GM19351 (cell line): Measurements from ENCODE around the gene RNF213.
"Not testable (repeated sequence)": the region's sequence is repeated elsewhere in the genome, so short reads cannot be mapped to it uniquely, and the experiment has no call there.

ENCODE experiments used
- ATAC-seq: cut with Tn5 transposase; IDR thresholded peaks from one replicate; pipeline ENCODE4 v1.9.1; 2021; ENCODE audit warnings: mild to moderate bottlenecking, moderate library complexity; ENCODE audit not compliant: unreplicated experiment

RNF213 gene

DNA sequence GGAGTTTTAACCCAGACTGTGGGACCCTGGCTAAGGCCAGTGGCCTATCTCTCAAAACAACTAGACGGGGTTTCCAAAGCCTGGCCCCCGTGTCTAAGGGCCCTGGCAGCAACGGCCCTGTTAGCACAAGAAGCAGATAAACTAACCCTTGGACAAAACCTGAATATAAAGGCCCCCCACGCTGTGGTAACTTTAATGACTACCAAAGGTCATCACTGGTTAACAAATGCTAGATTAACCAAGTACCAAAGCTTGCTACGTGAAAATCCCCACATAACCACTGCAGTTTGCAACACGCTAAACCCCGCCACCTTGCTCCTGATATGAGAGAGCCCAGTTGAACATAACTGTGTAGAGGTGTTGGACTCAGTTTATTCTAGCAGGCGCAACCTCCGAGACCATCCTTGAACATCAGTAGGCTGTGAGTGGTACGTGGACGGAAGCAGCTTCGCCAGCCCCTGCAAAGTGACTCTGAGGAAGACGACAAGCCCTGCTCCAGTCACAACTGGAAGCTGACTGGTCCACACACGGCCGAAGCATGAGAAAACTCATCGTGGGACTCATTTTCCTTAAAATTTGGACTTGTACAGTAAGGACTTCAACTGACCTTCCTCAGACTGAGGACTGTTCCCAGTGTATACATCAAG lies 149.9 kb downstream of the RNF213 start:
- not testable (repeated sequence) for ATAC-seq

DNA sequence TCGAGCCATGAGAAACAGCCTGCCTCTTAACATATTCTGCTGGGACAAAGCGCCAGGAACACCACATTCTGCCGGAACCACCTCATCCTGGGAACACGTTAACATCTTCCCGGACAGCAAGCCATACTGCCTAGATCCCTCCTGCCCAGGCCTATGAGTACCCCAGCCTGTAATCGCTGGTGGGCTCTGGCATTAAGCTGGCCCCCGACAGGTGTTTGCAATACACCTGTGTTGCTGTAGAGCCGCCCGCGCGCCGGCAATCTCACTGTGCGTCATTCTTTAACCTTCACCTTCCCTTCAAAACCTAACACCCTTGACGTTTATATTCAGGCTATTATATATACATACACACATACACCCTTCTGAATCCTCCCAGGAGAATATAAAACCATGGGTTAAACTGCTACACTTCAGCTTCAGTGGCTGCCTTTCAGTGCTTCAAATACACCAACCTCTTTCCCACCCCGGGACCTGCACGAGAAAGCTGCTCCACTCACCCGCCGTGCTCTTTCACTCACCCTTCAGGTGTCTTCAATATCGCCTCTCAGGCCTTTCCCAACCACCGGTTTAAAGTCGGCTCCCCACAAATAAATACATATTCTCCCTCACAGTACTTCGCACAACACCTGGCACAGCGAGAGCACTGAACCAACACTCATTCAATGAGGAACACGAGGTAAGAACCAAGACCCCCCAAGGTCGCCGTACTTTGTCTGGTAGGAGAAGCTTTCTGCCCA lies 153.3 kb downstream of the RNF213 start:
- ATAC-seq, result no peak

DNA sequence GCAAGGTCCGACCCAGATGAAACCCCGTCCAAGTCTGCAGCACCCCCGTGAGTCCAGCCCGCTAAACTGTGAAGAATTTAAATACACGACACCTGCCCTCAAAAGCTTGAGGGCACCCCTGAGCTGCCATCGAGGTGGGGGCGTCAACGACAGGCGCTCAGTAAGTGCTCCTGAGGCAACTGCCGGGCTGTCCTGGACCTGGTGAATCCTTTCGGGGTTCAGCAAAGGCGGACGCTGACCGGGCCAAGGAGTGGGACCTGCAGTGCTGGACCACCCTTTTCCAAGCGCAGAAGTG lies 153.8 kb downstream of the RNF213 start:
- no peak for ATAC-seq

DNA sequence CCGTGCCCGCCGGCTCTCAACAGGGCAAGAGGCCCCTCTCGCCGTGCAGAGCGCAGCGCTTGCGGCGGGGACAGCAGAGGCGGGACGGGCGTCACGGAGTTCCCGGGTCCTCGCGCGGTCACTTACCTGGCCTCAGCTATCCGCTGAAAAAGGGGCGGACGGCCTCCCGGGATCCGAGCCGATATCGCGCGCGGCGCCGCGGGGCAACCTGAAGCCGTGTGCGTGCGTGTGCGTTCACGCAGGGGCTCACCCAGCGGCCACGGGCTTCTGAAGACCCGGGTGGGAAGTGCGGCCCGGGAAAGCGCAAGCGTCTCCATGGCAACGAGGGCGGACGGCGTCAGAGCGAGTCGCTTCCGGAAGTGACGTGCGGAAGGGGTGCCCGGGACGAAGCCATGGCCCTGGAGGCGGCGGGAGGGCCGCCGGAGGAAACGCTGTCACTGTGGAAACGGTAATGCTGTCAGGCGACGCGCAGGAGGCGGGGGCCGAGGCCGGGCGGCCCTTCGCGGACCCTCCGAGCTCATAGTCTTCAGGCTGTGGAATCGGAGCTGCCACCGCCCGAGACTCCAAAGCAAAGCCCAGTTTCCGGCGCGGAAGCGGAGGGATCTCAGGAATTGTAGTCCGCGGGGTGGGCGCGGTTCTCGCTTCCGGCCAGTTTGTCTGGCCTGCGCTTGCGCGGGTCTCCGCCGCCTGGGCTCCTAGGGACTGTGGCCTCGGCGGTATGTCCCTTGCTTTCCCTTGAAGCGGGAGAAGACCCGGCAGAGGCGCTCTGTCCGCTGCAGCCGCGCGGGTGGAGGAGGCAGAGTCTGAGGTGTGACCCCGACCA lies 154.4 kb downstream of the RNF213 start, which contains the start of gene ENDOV:
Gene ENDOV (plus strand): TSS at position 365 of the 823 bp plus-strand sequence. CDS start 28 bp downstream, at position 393.
- peak; percentile 95 for ATAC-seq

DNA sequence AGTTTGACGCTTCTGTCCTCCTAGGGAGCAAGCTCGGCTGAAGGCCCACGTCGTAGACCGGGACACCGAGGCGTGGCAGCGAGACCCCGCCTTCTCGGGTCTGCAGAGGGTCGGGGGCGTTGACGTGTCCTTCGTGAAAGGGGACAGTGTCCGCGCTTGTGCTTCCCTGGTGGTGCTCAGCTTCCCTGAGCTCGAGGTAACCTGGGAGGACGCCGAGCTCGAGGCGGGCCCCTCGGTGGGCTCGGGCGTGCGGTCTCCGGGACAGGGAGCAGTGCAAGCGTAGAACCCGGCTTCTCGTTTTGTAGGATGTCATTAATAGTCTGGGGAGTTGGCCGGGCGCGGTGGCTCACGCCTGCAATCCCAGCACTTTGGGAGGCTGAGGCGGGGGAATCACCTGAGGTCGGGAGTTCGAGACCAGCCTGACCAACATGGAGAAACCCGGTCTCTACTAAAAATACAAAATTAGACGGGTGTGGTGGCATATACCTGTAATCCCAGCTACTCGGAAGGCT lies 155.0 kb downstream of the RNF213 start:
- no peak for ATAC-seq

DNA sequence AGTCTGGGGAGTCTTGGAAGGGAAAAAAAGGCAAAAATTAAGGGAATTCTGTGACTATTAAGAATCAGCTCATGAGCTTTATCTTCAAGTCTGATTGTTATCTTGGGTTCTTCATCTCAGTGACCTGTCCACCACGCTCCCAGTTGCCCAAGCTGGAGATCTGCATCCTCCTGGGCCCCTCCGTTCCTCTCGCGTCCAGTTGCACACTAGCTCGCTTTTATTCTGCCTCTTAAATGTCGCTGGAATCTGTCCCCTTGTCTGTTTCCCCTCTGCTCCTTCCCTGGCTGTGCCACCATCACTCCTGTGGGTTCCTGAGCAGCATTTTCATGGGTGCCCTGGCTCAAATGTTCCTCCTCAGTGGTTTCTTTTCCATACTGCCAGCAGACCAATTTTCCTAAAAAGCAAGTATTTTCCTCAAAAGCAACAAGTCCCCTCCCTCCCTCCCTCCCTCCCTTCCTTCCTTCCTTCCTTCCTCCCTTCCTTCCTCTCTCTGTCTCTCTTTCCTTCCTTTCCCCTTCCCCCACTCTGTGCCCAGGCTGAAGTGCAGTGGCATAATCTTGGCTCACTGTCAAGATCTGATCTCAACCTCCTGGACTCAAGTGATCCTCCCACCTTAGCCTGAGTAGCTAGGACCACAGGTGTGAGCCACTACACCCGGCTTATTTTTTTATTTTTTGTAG lies 155.7 kb downstream of the RNF213 start:
- no peak for ATAC-seq

DNA sequence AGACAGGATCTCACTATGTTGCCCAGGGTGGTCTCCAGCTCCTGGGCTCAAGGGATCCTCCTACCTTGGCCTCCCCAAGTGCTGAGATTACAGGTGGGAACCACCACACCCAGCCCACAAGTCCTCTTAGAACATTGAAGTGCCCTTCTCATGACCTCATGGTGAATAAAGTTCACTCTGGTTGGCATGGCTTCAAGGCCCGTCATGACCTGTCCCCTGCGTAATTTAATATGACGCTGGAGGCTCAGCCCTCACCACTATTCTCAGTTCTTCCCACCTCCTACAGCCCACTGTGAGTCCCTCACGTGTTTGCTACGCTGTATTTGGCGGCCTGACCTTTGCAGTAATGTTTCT lies 156.3 kb downstream of the RNF213 start:
- ATAC-seq, result no peak

DNA sequence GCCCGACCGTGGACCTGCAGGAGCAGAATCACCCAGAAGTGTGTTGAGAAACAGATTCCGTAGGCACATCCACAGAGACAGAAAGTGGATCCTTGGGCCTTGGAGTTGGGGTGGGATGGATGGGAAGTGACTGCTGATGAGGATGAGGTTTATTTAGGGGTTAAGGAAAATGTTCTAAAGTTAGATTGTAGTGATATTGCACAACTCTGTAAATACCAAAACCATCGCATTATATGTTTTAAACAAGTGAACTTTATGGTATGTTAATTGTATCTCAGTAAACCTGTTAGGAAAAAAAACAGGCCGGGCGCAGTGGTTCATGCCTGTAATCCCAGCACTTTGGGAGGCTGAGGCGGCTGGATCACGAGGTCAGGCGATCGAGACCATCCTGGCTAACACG lies 157.9 kb downstream of the RNF213 start:
- no peak for ATAC-seq

DNA sequence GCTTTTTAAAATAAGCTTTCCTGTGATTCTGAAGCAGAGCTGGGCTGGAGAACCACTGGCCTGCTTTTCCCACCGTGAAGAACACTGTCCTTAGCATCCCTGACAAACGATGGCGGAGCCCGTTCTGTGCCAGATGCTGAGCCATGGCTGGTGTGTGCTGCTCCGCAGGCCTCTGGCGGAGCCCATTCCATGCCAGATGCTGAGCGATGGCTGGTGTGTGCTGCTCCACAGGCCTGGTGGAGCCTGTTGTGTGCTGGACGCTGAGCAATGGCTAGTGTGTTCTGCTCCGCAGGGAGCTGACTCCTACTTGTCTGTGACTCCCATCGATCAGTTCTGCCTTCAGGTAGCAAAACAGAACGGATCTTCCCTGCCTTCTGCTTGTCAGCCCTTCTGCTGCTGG lies 158.6 kb downstream of the RNF213 start:
- no peak for ATAC-seq

DNA sequence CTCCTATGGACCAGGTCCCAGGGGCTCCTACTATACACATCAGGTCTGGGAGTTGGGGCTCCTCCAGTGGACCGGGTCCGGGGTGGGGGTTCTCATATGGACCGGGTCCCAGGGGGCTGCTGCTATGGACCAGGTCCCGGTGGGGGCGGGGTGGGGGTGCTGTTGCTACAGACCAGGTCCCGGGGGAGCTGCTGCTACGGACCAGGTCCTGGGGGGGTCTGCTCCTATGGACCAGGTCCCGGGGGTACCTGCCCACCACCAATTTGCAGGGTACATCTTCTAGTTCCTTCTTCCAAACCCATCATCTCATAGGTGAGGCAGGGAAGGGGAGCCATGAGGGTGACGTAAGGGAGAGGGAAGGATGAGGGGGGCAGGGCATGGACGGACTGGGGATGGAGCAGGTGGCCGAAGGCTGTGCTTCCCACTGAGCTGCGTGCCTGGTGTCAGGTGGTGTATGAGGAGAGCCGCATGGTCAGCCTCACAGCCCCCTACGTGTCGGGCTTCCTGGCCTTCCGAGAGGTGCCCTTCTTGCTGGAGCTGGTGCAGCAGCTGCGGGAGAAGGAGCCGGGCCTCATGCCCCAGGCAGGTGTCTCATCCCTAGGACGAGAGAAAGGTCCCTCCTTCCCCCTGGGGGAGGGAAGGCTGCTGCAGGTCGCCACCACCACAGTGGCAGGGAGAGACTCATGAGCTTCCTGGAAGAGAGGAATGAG lies 160.9 kb downstream of the RNF213 start:
- ATAC-seq, result no peak

DNA sequence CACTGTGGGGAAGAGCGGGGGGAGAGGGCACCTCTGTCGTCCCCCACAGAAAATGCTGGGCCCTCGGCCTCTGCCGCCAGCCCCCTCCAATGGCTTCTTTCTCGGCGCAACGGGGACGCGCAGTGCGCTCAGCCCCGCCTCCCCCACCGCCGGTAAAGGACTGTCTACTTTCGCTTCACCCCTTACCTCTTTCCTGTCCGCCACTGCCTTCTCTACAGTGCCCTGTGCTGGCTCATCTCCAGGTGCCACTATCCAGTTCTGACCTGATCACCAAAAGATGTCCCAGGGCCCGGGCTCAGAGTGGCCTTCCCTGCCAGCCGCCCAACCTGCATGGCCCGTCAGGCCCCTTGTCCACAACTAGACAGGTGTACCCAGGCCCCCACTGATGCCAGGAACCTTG lies 161.6 kb downstream of the RNF213 start:
- no peak for ATAC-seq

DNA sequence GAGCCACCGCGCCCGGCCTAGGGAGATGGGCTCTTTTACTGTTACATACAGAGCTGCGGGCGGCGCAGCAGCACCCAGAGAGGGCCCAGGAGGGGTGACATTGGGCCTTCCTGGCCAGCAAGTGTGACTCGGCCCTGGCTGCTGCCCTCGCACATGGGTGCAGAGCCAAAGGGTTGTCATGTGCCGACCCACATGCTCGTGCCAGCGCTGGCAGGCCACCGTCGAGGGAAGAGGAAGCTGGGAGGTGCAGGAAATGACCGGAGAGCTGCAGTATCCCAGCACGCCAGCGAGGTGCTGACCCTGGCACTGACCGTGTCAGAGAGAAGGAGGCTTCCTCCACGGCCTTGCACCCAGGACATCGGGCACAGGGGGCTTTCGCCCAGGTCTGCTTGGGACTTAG lies 162.3 kb downstream of the RNF213 start:
- no peak for ATAC-seq

DNA sequence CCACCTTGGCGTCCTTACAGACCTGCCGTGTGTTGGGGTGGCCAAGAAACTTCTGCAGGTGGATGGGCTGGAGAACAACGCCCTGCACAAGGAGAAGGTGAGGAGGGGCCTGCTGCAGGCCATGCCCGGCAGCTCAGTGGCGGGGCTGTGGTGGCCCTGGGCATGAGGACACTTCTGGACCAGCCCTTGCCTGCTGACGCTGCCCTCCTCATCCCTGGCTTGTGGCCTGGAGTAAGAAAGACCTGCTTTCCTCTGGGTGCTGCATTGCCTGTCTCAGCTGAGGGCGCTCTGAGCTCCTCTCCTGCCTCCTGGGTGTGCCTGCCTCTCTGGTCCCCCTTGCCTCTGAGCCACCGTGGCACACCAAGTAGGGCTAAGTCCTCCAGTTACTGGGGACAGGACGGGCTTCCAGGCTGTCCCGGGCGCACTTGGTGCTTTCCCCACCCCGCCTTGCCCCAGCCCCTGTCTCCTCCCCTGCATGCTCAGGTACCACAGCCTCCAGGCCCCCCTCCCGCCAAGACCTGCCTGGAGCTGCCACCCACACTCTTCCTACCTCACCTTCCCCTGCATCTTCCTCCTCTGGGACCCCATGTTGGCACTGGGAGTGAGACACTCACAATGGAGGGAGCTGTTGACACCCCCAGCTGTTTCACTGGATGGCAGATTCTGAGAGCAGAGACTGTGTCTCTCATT lies 163.0 kb downstream of the RNF213 start:
- no peak for ATAC-seq

DNA sequence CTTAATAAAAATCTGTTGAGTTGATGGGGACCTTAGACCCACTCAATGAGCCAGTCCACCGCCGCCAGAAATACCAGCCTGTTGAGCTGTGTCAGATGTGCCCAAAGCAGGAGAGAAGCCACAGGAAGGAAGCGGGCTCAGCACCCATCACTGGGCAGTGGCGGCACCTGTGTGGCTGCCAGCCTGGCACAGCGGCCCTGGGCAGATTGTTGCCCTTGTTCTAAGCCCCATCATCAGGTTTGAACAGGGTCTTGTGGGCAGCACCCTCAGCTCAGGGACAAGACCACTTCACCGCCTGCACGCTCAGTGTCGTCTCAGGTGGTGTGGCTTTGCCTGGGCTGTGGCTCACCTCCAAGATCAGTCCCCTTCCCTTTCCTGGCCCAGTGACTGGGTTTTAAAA lies 163.6 kb downstream of the RNF213 start:
- ATAC-seq, result no peak

DNA sequence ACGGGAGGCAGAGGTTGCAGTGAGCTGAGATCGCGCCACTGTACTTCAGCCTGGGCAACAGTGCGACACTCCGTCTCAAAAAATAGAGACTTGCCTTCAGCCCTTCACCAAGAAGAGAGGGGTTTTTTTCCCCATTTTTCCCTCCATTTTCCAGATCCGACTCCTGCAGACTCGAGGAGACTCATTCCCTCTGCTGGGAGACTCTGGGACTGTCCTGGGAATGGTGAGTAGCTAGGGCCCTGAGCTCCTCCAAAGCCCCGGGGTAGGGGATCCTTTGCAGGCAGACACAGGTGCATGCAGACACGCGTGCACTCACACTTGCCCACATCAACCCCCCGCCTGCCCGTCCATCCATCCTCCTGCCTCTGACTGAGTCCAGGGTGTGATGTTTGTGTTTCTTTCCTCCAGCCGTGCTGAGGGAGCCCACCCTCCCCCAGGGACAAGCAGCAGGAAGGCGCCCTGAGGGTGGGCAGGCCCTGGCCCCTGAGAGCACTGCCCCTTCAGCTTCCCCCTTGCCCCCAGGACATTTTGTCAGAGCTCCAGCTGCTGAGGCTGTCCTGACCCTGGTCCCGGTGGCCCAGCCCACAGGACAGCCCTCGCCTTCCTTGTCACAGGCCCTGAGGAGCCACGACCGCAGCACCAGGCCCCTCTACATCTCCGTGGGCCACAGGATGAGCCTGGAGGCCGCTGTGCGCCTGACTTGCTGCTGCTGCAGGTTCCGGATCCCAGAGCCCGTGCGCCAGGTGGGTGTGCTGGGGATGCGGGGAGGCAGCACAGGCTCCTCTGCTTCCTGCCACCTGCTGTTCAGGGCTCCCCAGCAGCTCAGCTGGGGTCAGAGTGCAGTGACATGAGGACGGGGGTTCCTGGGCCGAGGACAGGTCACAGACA lies 164.5 kb downstream of the RNF213 start:
- ATAC-seq, result no peak

DNA sequence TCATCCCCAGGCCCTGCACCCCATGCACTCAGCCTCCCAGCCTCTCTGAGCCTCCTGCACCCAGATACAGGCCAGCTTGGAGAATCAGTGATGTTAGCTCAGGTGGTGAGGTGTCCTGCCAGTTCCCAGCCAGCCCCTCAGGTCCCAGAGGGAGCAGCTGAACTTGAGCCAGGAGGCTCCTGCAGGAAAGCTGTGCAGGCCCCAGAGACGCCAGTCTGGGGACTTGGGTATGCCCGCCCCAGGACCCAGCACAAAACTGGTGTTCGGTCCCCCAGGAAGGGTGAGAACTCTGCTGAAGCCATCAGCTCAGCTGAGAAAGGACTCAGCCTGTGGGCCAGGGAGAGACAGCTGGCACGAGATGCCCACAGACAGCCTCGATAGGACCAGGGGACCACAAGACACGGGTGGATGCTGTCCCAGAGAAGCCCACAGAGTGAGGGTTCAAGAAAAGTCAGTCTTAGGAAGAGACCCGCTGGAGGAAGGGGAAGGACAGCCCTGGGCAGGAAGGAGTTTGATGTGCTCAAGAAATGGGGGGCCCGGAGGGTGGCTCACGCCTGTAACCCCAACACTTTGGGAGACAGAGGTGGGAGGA lies 165.3 kb downstream of the RNF213 start:
- no peak for ATAC-seq

DNA sequence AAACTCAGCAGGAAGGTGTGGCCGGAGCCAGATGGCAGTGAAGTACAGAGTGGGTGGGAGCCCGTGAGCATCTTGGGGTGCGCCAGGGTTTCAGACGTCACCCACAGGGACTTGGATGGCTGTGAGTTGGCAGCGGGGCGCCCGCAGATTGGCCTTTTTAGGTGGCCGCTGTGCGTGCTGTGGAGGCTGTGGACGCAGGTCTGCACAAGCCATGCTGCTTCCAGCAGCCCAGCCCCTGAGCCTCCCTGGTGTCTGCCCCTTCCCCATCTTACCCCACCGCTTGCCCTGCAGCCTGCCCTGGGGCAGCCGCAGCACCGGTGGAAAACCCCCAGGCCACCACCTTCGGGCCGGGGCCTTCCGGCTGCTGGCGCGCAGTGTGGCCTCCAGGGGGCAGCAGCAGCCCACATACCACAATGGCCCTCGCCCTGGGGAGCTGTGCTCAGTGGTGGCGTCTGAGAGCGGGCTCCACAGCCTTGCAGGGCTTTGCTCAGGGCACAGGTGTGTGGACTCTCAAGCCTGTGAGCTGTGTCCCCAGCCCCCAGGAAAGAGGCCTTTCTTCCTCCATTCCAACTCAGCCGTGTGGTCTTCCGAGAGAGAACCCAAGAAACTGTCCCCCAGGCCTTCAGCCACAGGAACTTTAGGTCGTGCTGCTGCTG lies 166.1 kb downstream of the RNF213 start:
- ATAC-seq, result peak; percentile 51
